ENCODE measurements around the gene PPP2R5C.

DNA sequence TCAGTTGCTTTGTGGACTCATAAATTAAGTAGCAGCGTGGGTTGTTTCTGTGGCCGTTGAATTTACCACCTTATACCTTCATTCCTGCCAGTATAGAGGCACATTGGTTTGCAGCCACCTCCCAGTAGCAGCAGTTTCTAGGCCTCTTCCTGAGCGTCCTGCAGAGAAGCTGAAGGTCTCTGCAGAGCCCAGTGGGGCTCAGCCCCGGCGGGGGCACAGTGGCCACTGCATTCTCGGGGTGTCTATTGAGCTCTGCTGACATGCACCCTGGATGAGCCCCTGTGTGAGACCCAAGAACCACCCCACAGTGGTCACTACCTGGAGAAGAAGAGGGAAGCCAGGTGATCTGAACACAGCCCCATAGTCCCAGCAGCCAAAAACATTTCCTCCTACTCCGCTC lies 145.1 kb downstream of the PPP2R5C start:
- TF ChIP-seq, protein P1, sequence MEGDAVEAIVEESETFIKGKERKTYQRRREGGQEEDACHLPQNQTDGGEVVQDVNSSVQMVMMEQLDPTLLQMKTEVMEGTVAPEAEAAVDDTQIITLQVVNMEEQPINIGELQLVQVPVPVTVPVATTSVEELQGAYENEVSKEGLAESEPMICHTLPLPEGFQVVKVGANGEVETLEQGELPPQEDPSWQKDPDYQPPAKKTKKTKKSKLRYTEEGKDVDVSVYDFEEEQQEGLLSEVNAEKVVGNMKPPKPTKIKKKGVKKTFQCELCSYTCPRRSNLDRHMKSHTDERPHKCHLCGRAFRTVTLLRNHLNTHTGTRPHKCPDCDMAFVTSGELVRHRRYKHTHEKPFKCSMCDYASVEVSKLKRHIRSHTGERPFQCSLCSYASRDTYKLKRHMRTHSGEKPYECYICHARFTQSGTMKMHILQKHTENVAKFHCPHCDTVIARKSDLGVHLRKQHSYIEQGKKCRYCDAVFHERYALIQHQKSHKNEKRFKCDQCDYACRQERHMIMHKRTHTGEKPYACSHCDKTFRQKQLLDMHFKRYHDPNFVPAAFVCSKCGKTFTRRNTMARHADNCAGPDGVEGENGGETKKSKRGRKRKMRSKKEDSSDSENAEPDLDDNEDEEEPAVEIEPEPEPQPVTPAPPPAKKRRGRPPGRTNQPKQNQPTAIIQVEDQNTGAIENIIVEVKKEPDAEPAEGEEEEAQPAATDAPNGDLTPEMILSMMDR (IDR thresholded peaks at IDR 0.05), result no peak
- TF ChIP-seq POLR2A (IDR thresholded peaks at IDR 0.05), result no peak
